Activated CD4-positive, alpha-beta T cell treated with anti-CD3 and anti-CD28 coated beads for 1 hour (primary cell): ENCODE results near the gene NSMF.

ENCODE experiments used
- DNase-seq: peaks from one replicate; pipeline ENCODE4 v3.0.0-alpha.2; 2020

The NSMF gene

GRCh38 chr9:137459152-137459600, at the start of gene NSMF:
Gene NSMF (minus strand): TSS chr9:137459334. CDS start chr9:137459102, 232 bp downstream.
- DNase-seq = peak; percentile 93

- no peak for DNase-seq
These were observed 47.6 kb upstream of the NSMF start for GRCh38 chr9:137506702-137507171.

GRCh38 chr9:137506274-137506673, 47.1 kb upstream of the NSMF start:
- no peak for DNase-seq

- DNase-seq = no peak
These were observed 46.4 kb upstream of the NSMF start for GRCh38 chr9:137505421-137506140.

- no peak for DNase-seq
These were observed 45.3 kb upstream of the NSMF start for GRCh38 chr9:137504432-137504777.

GRCh38 chr9:137502008-137502911, 43.1 kb upstream of the NSMF start:
- DNase-seq = no peak

GRCh38 chr9:137501457-137501856, 42.3 kb upstream of the NSMF start:
- no peak for DNase-seq

GRCh38 chr9:137500666-137501397, 41.7 kb upstream of the NSMF start:
- DNase-seq = no peak

- no peak for DNase-seq
These were observed 40.9 kb upstream of the NSMF start for GRCh38 chr9:137499858-137500661.

- DNase-seq = no peak
These were observed 40.3 kb upstream of the NSMF start for GRCh38 chr9:137499416-137499815.

- DNase-seq = no peak
These were observed 39.6 kb upstream of the NSMF start for GRCh38 chr9:137498720-137499150.

- no peak for DNase-seq
These were observed 39.0 kb upstream of the NSMF start for GRCh38 chr9:137497921-137498719.

GRCh38 chr9:137496601-137497375, 37.7 kb upstream of the NSMF start:
- no peak for DNase-seq

GRCh38 chr9:137494550-137495351, 35.6 kb upstream of the NSMF start:
- no peak for DNase-seq

- DNase-seq = no peak
These were observed 35.0 kb upstream of the NSMF start for GRCh38 chr9:137494104-137494544.

- DNase-seq = no peak
These were observed 34.4 kb upstream of the NSMF start for GRCh38 chr9:137493364-137494103.

- DNase-seq = no peak
These were observed 33.6 kb upstream of the NSMF start for GRCh38 chr9:137492464-137493363.
